Loucy (cell line): ENCODE results near the gene PSD2.

Experiments used
- H2AFZ ChIP-seq: fragments of 200-600 bp; sonication (generic); 2 replicates; pipeline ENCODE4 v1.6.0; 2016; ENCODE audit warnings: antibody characterized with exemption, mild to moderate bottlenecking, low read length, moderate library complexity
- H3F3A ChIP-seq: fragments of 200-600 bp; 2 replicates; pipeline ENCODE4 v1.6.0; 2016; ENCODE audit warnings: antibody characterized with exemption, low read depth, mild to moderate bottlenecking
- H3K27me3 ChIP-seq: fragments of 200-600 bp; sonication (generic); 2 replicates; pipeline ENCODE4 v1.6.1; 2014; ENCODE audit warnings: low read length, mild to moderate bottlenecking; ENCODE audit not compliant: insufficient read depth, poor library complexity, severe bottlenecking
- H3K36me3 ChIP-seq: fragments of 200-600 bp; sonication (generic); 2 replicates; pipeline ENCODE4 v1.6.1; 2016; ENCODE audit warnings: low read length; ENCODE audit not compliant: insufficient read depth
- H3K4me1 ChIP-seq: fragments of 200-600 bp; sonication (generic); 2 replicates; pipeline ENCODE4 v1.5.1; 2014; ENCODE audit warnings: low read length, mild to moderate bottlenecking; ENCODE audit not compliant: insufficient read depth, poor library complexity, severe bottlenecking
- H3K4me2 ChIP-seq: fragments of 200-600 bp; sonication (generic); 2 replicates; pipeline ENCODE4 v1.6.0; 2014; ENCODE audit warnings: antibody characterized with exemption, low read length, low read depth, mild to moderate bottlenecking; ENCODE audit not compliant: poor library complexity, severe bottlenecking
- H3K4me3 ChIP-seq: fragments of 200-600 bp; sonication (generic); 2 replicates; pipeline ENCODE4 v1.5.1; 2014; ENCODE audit warnings: low read length, mild to moderate bottlenecking, mixed read lengths; ENCODE audit not compliant: poor library complexity, severe bottlenecking
- H3K79me2 ChIP-seq: fragments of 200-600 bp; sonication (generic); 2 replicates; pipeline ENCODE4 v1.6.1; 2014; ENCODE audit warnings: low read length; ENCODE audit not compliant: insufficient read depth
- H3K9ac ChIP-seq: fragments of 200-600 bp; sonication (generic); 2 replicates; pipeline ENCODE4 v1.6.0; 2014; ENCODE audit warnings: mild to moderate bottlenecking, low read depth, low read length, moderate library complexity; ENCODE audit not compliant: poor library complexity, severe bottlenecking
- H3K9me2 ChIP-seq: fragments of 200-600 bp; sonication (generic); replicated peaks from 2 replicates; pipeline ENCODE4 v1.6.1; 2016; ENCODE audit warnings: low read depth, low read length, mixed read lengths
- H3K9me3 ChIP-seq: fragments of 200-600 bp; sonication (generic); 2 replicates; pipeline ENCODE4 v1.6.1; 2014; ENCODE audit warnings: mild to moderate bottlenecking, antibody characterized with exemption, low read length, low read depth; ENCODE audit not compliant: insufficient read depth
- H4K20me1 ChIP-seq: fragments of 200-600 bp; sonication (generic); 2 replicates; pipeline ENCODE4 v1.6.0; 2014; ENCODE audit warnings: antibody characterized with exemption, low read length, mild to moderate bottlenecking; ENCODE audit not compliant: insufficient read depth, poor library complexity, severe bottlenecking
- EZH2phosphoT487 ChIP-seq: fragments of 200-600 bp; IDR thresholded peaks from 2 replicates; pipeline ENCODE4 v1.6.1; 2018; ENCODE audit warnings: antibody characterized with exemption, mild to moderate bottlenecking, moderate library complexity, borderline replicate concordance
- TF ChIP-seq, protein P1 (sequence below): fragments of 200-600 bp; sonication (generic); conservative IDR thresholded peaks from 2 replicates; pipeline ENCODE4 v1.5.1; 2014; ENCODE audit warnings: mild to moderate bottlenecking, antibody characterized with exemption, low read length

PSD2 gene

DNA sequence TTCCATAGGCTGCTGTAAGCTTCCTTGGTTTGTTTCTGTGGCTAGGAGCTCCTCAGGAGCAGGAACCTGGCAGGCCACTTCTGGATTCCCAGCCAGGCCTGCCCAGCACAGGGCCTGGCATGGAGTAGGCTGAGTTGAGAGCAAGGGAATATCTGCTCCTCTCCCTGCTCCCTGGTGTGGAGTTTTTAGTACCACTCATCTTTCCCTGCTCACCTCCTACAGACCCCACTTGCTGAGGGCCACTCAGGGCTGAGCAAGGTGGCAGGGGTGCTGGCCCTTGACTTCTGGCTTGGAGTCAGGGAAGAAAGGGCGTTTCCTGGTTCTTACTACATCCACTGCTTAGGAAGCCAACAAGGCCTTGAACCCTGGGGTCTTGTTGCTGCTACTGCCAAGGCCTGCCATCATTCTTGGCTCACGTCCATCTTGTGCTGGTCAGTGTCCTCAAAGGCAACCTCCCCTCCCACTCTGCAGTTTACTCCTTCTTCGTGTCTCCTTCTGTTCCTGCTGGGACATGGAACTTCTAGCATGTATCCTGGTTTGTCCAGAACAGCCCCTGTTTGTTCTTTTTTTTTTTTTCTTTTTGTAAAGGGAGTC is 54.9 kb downstream of the PSD2 start:
- H3K36me3 ChIP-seq = no peaks in the 10 kb centered on the region
- no peaks in the 10 kb centered on the region for H3K9me3 ChIP-seq
- no peak overlapping the region for H3K4me2 ChIP-seq
- no peaks in the 10 kb centered on the region for H3K79me2 ChIP-seq
- no peak overlapping the region for H3K4me3 ChIP-seq
- TF ChIP-seq, protein P1, sequence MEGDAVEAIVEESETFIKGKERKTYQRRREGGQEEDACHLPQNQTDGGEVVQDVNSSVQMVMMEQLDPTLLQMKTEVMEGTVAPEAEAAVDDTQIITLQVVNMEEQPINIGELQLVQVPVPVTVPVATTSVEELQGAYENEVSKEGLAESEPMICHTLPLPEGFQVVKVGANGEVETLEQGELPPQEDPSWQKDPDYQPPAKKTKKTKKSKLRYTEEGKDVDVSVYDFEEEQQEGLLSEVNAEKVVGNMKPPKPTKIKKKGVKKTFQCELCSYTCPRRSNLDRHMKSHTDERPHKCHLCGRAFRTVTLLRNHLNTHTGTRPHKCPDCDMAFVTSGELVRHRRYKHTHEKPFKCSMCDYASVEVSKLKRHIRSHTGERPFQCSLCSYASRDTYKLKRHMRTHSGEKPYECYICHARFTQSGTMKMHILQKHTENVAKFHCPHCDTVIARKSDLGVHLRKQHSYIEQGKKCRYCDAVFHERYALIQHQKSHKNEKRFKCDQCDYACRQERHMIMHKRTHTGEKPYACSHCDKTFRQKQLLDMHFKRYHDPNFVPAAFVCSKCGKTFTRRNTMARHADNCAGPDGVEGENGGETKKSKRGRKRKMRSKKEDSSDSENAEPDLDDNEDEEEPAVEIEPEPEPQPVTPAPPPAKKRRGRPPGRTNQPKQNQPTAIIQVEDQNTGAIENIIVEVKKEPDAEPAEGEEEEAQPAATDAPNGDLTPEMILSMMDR = no peak
- no peak for TF ChIP-seq EZH2phosphoT487
- H4K20me1 ChIP-seq = no peaks in the 10 kb centered on the region
- H3F3A ChIP-seq = no peaks in the 10 kb centered on the region
- no peak overlapping the region for H3K9ac ChIP-seq
- peaks cover 3% of the 10 kb centered on the region for H3K4me1 ChIP-seq
- H3K9me2 ChIP-seq = no peaks in the 10 kb centered on the region
- H2AFZ ChIP-seq = no peak overlapping the region
- peaks cover 11% of the 10 kb centered on the region for H3K27me3 ChIP-seq

DNA sequence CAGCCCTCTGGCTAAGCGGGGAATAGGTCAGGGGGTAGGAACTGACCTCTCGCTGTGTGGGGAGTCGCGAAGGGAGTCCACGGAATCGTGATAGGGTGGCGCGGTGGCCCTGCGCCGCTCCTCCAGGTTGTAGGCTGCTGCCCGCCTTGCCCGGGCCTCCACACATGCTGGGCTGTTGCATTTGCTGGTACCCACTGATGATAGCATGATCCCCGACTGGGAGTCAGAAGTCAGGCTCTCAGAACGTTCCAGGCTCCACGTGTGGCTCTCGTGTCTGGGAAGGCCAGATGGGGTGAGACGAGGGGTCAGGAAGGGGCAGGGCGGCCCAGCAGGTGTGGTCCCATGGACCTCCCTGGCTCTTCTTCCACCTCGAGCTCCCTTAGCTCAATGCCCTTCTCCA is 56.0 kb downstream of the PSD2 start:
- H3K4me1 ChIP-seq = peaks cover 3% of the 10 kb centered on the region
- no peaks in the 10 kb centered on the region for H3K9me2 ChIP-seq
- no peak overlapping the region for H3K9ac ChIP-seq
- peaks cover 6% of the 10 kb centered on the region for H3K27me3 ChIP-seq
- no peaks in the 10 kb centered on the region for H3K9me3 ChIP-seq
- H3F3A ChIP-seq = no peaks in the 10 kb centered on the region
- no peak overlapping the region for H3K4me3 ChIP-seq
- TF ChIP-seq, protein P1 = no peak
- TF ChIP-seq EZH2phosphoT487 = no peak
- H3K4me2 ChIP-seq = no peak overlapping the region
- H3K79me2 ChIP-seq = no peaks in the 10 kb centered on the region
- H2AFZ ChIP-seq = no peak overlapping the region
- no peaks in the 10 kb centered on the region for H3K36me3 ChIP-seq
- no peaks in the 10 kb centered on the region for H4K20me1 ChIP-seq

DNA sequence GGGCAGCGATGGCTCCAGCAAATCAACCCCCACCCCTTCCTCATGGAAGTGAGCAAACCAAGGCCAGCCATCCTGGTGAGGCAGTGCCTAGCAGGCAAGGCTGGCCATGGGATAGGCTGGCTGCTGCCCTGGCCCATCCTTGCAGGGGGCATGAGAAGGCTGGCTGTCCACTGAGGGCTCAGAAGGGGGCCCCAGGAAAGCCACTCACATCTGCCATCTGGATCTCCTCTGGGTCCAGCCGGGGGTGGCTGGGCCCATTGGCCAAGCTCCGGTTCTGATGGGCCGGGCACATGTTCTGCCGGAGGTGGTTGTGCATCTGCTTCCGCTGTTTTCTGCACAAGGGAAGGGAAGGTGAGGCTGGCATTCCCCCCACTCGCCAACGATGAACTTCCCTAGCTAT is 57.1 kb downstream of the PSD2 start:
- peaks cover 2% of the 10 kb centered on the region for H3K4me1 ChIP-seq
- no peaks in the 10 kb centered on the region for H4K20me1 ChIP-seq
- H3K4me3 ChIP-seq = no peak overlapping the region
- no peaks in the 10 kb centered on the region for H3K79me2 ChIP-seq
- H3K4me2 ChIP-seq = no peak overlapping the region
- no peaks in the 10 kb centered on the region for H3K9me3 ChIP-seq
- H3K36me3 ChIP-seq = no peaks in the 10 kb centered on the region
- H3K9ac ChIP-seq = no peak overlapping the region
- H3F3A ChIP-seq = no peaks in the 10 kb centered on the region
- H3K27me3 ChIP-seq = no peaks in the 10 kb centered on the region
- TF ChIP-seq, protein P1 = no peak
- no peak for TF ChIP-seq EZH2phosphoT487
- H3K9me2 ChIP-seq = no peaks in the 10 kb centered on the region
- H2AFZ ChIP-seq = no peak overlapping the region
